VCaP (cell line): ENCODE measurements around the gene TMEM72.

Experiments used
- H3K27ac ChIP-seq: fragments of 450-650 bp; 2 replicates; pipeline ENCODE4 v1.5.1; 2017
- CTCF ChIP-seq: fragments of 450-650 bp; conservative IDR thresholded peaks from 2 replicates; pipeline ENCODE4 v1.5.1; 2017; ENCODE audit warnings: mild to moderate bottlenecking, moderate library complexity

Gene TMEM72

GRCh38 chr10:44972874-44973306 lies 61.8 kb downstream of the TMEM72 start:
- no peak overlapping the region for H3K27ac ChIP-seq
- no peak for TF ChIP-seq CTCF

- H3K27ac ChIP-seq, result no peak overlapping the region
- no peak for TF ChIP-seq CTCF
These were observed 62.4 kb downstream of the TMEM72 start for GRCh38 chr10:44973323-44974081.

- TF ChIP-seq CTCF, result no peak
- peak overlapping the region; percentile 34; the same call in 1 of the 2 replicates for H3K27ac ChIP-seq
These were observed 63.0 kb downstream of the TMEM72 start for GRCh38 chr10:44974082-44974627.

GRCh38 chr10:44974628-44975430 lies 63.7 kb downstream of the TMEM72 start:
- peak overlapping the region; percentile 34; the same call in 1 of the 2 replicates for H3K27ac ChIP-seq

GRCh38 chr10:44975431-44976331 lies 64.5 kb downstream of the TMEM72 start:
- TF ChIP-seq CTCF, result no peak
- H3K27ac ChIP-seq, result no peak overlapping the region

More at GRCh38 chr10:44974628-44975430, 63.7 kb downstream of the TMEM72 start:
- peak; percentile 96 for TF ChIP-seq CTCF

GRCh38 chr10:44976352-44977198 lies 65.4 kb downstream of the TMEM72 start:
- TF ChIP-seq CTCF, result no peak
- no peak overlapping the region for H3K27ac ChIP-seq
